WI38 (cell line): ENCODE results near the gene RBMX.

Experiments used
- H3K4me3 ChIP-seq: 2 replicates; pipeline ENCODE4 v1.5.1; 2011; ENCODE audit warnings: low read depth, mild to moderate bottlenecking, control low read depth, low read length
- CTCF ChIP-seq: IDR thresholded peaks from 2 replicates; pipeline ENCODE4 v1.5.1; 2012; ENCODE audit warnings: low read depth, mild to moderate bottlenecking, control low read depth, low read length

The RBMX gene

DNA sequence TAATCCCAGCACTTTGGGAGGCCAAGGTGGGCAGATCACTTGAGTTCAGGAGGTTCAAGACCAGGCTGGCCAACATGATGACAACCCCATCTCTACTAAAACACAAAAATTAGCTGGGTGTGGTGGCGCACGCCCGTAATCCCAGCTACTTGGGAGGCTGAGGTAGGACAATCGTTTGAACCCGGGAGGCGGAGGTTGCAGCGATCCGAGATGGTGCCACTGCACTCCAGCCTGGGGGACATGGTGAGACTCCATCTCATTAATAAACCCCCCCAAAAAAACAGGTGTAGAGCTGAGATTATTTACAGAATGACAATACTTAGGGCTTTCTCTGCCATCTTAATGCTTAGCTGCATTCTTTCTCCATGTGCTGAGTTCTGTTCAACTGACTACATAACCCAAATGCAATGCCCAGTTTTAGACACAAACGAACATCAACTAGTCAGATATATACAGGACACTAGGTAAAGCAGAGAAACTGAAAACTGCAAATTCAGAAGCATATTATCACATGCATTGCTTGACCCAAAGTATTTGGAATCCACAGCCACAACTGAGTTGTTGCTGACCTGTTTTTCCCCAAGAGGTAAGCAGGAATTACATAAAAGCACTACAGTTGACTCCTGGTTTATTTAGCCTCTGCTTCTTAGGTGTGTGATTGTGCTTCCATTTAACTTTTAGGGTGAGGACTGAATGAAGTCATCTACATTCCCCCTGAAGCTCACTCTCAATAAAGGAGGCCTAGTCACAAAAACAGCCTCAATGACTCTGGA, 12.1 kb downstream of the RBMX start:
- no peak for TF ChIP-seq CTCF
- H3K4me3 ChIP-seq, result no peak overlapping the region

DNA sequence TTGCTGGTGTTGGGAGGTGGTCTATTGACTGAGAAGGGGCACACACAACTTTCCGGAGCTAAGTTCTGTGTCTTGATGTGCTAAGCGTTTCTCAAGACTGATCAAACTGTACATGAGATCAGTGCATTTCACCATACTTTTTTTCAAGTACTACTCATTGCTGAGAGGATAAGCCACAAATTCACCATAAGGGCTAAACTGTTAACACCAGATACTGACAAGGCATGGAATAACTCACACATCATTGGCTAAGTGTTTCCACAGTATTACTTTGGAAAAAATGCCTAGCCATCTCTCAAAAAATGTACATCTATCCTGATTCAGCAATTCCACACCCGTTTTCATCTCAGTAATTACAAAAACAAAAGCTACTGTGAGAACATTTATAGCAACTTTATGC, 13.0 kb downstream of the RBMX start:
- no peak for TF ChIP-seq CTCF
- no peak overlapping the region for H3K4me3 ChIP-seq

DNA sequence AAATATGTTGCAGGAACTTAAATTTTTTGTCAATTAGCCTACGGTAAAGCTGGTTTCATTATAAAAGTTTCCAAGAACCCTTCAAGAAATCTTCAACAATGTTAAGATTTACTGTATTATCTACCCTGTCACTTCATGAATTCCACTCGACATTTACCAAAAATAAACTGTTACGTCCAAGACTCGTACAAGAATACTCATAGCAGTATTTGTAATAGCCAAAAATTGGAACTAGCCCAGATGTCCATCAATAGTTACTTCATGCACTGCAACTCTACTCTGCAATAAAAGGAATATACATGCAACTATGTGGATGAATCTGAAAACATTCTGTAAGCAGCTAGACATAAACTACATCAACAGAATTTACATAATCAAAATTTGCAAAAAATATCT, 13.4 kb downstream of the RBMX start:
- H3K4me3 ChIP-seq, result no peak overlapping the region
- TF ChIP-seq CTCF, result no peak

GRCh38 chrX:136866337-136867095, 14.0 kb downstream of the RBMX start:
- no peak for TF ChIP-seq CTCF
- no peak overlapping the region for H3K4me3 ChIP-seq

GRCh38 chrX:136865270-136866158, 15.0 kb downstream of the RBMX start:
- no peak for TF ChIP-seq CTCF
- no peak overlapping the region for H3K4me3 ChIP-seq

DNA sequence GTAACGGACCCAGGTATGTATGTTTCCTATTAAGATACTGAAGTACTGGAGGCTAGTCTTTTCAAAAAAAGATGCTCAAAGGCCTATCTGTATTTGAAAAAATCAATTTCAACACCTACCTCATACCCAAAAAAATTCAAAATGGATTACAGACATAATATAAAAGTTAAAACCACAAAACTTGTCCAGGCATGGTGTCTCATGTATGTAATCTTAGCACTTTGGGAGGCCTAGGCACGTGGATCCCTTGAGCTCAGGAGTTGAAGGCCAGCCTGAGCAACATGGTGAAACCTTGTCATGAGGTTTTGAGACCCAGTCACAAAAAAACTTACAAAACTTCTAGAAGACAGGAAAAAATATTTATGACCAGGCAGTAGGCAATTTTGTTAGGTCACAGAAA, 16.7 kb downstream of the RBMX start:
- no peak overlapping the region for H3K4me3 ChIP-seq
- TF ChIP-seq CTCF, result no peak
